HG03108 (cell line): ENCODE results near the gene NUAK2.
A peak's percentile ranks its signal among the peaks of the same experiment; 100 is the strongest.

Source experiments
- ATAC-seq: cut with Tn5 transposase; IDR thresholded peaks from one replicate; pipeline ENCODE4 v1.9.1; 2021; ENCODE audit warnings: moderate library complexity; ENCODE audit not compliant: unreplicated experiment

NUAK2 gene

DNA sequence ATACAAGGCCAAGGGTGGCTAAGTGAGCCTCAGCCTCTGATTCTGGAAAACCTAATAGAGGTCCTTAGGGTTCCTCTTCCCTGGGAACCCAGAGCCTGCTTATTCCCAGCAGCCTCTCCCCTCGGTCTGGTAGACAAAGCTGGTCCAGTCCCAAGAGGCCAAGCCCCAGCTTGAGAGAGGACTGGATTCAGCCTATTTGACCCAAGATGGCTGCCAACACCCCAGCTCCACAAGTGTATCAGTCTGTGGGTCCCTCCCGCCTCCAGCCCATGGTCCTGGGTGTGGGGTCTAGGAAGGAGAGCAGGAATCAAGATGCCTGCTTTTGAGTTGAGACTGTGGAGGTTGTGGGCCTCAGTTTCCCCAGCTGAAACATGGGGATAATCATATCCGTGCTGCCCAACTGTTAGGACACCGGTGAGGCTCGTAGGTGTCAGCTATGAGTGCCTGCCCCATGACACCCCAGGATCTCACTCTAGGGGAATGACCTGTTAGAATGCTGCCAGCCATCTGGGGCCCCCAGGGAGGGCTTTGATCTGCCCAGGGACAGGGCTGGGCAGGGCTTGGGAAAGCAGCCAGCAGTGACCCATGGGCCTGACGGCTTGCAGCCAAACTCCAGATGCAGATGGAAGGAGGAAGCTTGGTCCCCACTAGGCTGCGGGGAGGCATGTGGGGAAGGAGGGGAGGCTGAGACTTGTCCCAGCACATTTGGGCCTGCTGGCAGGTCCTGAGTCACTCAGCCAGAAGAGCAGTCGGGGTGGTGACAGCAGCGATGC lies 45.4 kb downstream of the NUAK2 start:
- ATAC-seq: no peak

GRCh38 chr1:205275133-205275532 lies 46.4 kb downstream of the NUAK2 start:
- ATAC-seq: no peak

GRCh38 chr1:205274041-205274691 lies 47.4 kb downstream of the NUAK2 start:
- ATAC-seq: peak; percentile 12

DNA sequence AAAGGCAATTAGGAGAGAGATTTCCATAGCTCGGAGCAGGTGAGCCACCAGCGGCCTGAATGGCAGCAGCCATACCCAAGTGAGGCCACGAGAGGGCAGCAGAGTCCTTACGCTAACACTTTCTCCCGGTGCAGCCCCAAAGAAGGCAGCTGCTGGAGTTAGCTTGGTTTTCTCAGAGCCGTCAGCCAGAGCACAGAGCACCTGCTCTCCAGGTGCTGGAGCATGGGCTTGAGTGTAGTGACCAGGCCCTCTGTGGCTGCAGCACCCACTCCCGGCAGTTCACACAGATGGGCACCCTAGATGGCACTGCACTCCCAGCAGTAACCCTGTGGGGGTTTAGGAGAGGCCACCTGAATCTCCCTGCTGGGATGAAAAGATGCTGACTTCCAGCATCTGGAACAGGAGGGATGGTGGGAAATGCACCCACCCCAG lies 48.0 kb downstream of the NUAK2 start:
- ATAC-seq: peak; percentile 70

DNA sequence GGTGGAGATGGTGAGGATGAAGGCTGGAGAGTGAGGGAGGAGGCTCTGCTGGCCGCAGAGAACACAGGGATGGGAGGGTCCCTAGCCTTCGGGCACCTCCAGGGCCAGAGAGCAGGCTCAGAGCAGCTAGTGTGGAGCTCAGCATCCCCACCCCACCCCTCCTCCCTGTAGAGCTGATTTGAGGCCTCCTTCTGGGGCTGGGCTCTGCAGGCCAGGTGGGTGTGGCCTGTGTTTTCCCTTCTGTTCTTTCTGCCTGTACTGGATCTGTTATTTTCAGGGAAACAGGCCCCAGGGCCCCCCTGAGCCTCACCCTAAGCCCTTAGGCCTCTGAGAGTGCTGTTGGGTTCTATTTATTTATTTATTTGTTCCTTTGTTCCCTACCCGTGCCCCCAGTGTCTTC lies 49.0 kb downstream of the NUAK2 start:
- ATAC-seq: no peak

DNA sequence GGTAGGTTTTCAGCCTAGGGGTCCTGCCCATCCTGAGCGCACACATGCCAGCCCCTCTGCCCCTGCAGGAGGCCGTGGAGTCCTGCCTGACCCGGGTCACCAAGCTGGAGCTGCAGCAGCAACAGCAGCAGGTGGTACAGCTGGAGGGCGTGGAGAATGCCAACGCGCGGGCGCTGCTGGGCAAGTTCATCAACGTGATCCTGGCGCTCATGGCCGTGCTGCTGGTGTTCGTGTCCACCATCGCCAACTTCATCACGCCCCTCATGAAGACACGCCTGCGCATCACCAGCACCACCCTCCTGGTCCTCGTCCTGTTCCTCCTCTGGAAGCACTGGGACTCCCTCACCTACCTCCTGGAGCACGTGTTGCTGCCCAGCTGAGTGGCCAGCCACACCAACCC lies 49.8 kb downstream of the NUAK2 start:
- ATAC-seq: no peak

DNA sequence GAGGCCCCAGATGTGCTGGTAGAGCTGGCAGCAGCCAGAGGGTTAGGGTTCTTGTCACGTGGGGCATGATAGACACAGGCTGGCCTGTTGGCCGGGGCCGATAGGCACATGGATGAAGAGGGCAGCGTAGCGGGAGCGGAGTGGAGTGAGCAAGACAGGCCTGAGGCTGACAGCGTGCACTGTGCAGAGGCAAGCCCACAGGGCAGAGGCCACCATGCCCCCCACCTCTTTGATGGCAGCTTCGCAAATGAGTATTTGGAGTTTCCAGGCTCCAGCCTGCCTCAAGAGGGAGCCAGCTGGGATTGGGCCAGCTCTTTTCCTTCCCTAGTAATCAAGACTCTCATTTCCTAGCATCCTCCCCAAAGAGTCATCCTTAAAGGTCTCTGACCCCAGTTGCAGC lies 50.3 kb downstream of the NUAK2 start:
- ATAC-seq: no peak

- no peak for ATAC-seq
These were observed 50.8 kb downstream of the NUAK2 start for GRCh38 chr1:205270764-205271163.

- no peak for ATAC-seq
These were observed 51.3 kb downstream of the NUAK2 start for GRCh38 chr1:205270271-205270670.

DNA sequence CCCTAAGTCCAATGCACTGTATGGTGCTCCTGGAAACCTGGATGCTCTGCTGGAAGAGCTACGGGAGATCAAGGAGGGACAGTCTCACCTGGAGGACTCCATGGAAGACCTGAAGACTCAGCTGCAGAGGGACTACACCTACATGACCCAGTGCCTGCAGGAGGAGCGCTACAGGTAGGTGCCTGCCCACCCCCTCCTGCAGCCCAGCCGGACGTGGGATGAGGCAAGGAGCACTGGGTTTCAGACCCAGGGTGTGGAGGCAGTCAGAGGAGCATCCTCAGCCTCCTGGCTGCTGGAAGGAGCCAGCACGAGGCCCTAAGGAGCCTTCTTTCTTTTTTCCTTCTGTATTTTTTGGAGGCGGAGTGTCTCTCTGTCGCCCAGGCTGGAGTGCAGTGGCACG lies 51.8 kb downstream of the NUAK2 start:
- ATAC-seq: no peak

DNA sequence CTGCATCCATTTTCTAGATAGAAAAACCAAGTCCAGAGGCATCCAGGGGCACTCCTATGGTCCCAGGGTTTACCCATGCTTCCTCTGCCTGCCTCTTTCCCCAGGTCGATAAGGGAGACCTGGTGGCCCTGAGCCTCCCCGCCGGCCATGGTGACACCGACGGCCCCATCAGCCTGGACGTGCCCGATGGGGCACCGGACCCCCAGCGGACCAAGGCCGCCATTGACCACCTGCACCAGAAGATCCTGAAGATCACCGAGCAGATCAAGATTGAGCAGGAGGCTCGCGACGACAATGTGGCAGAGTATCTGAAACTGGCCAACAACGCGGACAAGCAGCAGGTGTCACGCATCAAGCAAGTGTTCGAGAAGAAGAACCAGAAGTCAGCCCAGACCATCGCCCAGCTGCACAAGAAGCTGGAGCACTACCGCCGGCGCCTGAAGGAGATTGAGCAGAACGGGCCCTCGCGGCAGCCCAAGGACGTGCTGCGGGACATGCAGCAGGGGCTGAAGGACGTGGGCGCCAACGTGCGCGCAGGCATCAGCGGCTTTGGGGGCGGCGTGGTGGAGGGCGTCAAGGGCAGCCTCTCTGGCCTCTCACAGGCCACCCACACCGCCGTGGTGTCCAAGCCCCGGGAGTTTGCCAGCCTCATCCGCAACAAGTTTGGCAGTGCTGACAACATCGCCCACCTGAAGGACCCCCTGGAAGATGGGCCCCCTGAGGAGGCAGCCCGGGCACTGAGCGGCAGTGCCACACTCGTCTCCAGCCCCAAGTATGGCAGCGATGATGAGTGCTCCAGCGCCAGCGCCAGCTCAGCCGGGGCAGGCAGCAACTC lies 52.5 kb downstream of the NUAK2 start:
- ATAC-seq: no peak

- ATAC-seq: no peak
These were observed 54.1 kb downstream of the NUAK2 start for GRCh38 chr1:205267306-205267902.

DNA sequence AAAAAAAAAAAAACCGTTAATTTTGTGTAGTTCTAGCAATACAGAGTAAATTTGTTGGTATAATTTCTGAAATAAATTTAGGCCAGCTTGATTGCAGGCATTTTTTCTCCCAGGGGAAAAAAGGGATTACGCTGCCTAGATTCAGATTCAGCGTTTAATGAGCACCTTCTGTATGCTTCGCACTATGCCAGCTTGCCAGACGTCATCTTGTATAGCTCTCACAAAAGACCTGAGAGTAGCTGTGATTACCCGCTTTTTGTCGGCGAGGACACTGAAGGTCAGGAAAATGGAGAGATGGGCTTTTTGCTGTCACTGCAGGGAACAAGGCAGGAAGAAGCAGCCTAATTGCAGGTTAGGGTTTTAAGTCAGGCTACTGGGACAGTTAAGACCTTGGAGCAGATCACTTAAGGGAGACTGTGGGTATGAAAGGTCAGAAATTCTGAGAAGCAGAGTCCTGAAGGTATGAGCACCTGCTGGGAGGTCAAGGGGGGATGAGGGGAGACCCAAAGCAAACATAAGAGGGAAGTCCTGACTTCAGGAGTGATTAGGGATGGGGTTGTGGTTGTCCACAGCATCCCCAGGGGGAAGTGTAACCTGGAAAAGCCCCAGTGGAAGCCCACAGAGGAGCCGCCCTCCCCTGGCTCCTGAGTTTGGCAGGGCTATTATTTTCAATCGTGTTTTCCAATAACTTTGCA lies 54.8 kb downstream of the NUAK2 start:
- no peak for ATAC-seq

DNA sequence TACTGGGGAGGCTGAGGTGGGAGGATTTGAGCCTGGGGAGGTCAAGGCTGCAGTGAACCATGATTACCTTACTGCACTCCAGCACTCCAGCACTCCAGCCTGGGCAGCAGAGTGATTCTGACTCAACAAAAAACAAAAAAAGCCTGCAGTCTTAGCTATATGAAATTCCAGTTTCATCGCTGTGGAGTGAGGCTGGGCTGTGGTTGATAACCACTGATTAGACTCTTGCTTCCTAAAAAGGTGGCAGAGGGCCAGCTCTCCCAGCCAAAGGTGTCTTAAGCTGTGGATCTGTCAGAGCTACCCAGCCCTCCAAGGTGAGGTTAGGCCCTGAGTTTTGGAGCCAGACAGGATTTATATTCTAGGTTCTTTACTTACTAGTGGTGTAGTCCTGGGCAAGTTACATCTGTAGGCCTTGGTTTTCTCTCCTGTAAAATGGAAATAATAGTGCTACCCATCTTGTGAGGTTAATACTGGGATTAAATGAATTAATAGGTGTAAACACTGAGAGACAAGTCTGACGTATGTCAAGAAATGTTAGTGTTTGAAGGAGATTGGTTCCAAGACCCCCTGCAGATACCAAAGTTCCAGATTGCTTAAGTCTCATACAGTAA lies 57.9 kb downstream of the NUAK2 start:
- ATAC-seq: no peak

DNA sequence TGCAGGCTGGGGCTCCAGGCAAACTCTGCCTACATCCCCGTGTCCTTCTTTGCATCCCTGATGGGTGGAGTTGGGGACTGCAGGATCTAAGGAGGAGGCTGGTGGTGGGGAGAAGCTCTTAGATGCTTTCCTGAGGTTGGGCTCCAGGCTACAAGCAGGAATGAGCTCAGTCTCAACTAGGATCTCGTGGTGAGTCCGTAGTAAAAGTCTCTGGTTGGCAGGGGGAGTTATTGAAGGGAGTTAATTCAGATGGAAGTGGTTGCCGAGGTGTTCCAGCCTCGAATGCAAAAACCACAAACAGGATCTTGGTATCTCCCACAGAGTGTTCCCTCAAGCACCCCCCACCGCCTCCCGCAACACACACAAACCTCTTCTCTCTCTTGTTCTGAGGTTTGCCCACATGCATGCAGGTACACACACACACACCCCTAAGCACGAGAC lies 58.8 kb downstream of the NUAK2 start:
- ATAC-seq: no peak

GRCh38 chr1:205261946-205262691 lies 59.4 kb downstream of the NUAK2 start:
- no peak for ATAC-seq

GRCh38 chr1:205260948-205261732 lies 60.4 kb downstream of the NUAK2 start:
- no peak for ATAC-seq

DNA sequence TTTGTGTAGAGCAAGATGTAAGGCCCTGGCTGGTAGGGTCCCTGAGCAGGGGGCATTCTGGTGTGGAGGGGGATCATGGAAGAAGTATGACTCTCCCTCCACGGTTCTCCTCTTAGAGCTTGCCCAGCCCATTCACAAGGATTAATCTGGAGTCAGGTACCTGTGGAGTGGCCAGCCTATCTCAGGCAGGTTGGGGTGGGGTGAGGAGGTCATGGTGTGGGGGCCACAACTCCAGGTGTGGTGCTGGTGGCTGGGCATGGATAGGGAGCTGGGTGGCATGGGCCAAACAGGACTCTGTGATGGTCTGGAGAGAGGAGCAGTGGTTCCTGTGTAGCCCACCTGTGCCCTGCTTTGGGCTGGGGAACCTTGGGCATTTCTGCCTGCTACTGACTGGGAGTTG lies 61.5 kb downstream of the NUAK2 start:
- no peak for ATAC-seq

GRCh38 chr1:205259324-205259832 lies 62.2 kb downstream of the NUAK2 start:
- ATAC-seq: no peak
